OCI-LY1 (cell line): ENCODE results near the gene GARRE1.

Experiments
- CTCF ChIP-seq: fragments of 200-600 bp; sonication (generic), shearing (Covaris generic); IDR thresholded peaks from 2 replicates; pipeline ENCODE4 v1.5.1; 2017; ENCODE audit warnings: mild to moderate bottlenecking, antibody characterized with exemption, low read length, moderate library complexity, mixed read lengths
- EZH2 ChIP-seq: fragments of 200-600 bp; sonication (generic), shearing (Covaris generic); IDR thresholded peaks from 2 replicates; pipeline ENCODE4 v1.8.0; 2017; ENCODE audit warnings: borderline replicate concordance, mixed run types, mild to moderate bottlenecking, antibody characterized with exemption, low read length, moderate library complexity, mixed read lengths

GRCh38 chr19:34213283-34213682 is 41.1 kb upstream of the GARRE1 start:
- no peak for TF ChIP-seq CTCF
- TF ChIP-seq EZH2, result no peak
